GM19025 (cell line): Measurements from ENCODE around the gene FNDC3B.

Source experiments
- ATAC-seq: cut with Tn5 transposase; IDR thresholded peaks from one replicate; pipeline ENCODE4 v1.9.1; 2021; ENCODE audit warnings: mild to moderate bottlenecking, low read depth, moderate library complexity; ENCODE audit not compliant: unreplicated experiment

The FNDC3B gene

DNA sequence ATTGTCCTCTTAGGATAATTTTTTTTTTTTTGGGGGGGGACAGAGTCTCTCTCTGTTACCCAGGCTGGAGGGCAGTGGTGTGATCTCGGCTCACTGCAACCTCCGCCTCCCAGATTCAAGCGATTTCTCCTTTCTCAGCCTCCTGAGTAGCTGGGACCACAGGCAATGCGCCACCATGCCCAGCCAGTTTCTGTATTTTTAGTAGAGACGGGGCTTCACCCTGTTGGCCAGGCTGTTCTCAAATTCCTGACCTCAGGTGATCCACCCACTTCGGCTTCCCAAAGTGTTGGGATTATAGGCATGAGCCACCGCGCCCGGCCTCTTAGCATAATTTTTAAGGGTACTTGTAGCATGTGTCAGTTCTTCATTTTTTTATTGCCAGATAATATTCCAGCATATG, 122.6 kb downstream of the FNDC3B start:
- ATAC-seq = no peak

DNA sequence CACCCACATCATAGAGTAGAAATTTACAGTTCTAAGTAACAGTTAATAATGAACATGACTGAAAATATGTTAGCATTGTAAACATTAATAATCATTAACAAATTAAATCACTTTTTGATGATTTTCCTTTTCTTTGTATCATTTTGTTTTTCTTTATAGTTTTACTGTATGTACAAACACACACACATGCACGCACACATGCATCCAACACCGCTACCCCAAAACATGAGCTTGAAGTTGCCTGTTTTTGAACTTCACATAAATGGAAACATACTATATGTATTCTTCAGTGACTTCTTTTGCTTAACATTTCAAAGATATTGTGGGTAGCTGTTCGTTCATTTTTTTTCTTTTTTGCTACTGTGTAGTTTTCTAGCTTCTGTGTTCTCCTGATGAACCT, 123.9 kb downstream of the FNDC3B start:
- ATAC-seq = no peak

DNA sequence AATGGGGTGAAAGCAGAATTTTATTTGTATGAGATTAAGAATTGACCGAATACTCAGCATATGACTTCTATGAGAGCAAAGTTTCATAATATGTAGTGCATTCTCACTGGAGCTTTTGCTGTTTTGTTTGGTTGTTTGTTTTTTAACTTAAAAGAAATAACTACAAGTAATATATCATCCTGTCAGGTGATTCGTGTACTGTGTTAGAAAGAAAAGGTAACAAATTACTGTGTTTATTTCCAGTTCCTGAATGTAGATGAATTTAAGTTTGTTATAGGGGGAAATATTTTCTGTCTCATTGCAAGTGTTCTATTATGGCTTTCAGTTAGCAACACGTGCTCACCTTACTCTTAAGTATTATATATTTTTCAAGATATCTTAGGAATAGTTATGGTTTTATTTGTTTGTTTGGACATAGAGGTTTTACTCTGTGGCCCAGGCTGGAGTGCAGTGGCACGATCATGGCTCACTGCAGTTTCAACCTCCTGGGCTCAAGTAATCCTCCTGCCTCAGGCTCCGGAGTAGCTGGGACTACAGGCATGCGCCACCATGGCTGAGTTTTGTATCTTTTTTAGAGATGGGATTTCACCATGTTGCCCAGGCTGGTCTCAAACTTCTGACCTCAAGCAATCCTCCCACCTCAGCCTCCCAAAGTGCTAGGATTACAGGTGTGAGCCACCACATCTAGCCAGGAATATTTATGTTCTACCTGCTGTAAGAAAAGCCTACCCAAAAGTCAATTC, 125.4 kb downstream of the FNDC3B start:
- no peak for ATAC-seq

DNA sequence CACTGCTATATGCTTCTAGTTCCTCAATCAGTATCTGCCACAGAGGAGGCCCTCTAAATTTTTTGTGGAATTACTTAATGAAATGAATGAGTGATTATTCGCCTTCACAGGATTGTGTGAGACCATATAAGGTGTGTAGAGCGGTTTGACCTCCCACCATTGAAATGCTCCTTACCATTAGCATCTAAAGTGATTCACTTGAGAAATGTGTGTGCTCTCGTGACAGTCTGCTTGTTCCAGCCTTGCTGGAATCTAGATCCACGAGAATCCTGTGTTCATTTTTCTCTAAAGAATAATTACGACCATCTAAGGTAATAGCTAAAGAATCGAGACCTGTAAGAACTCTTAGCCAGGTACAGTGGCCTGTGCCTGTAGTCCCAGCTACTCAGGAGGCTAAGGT, 126.9 kb downstream of the FNDC3B start:
- no peak for ATAC-seq

DNA sequence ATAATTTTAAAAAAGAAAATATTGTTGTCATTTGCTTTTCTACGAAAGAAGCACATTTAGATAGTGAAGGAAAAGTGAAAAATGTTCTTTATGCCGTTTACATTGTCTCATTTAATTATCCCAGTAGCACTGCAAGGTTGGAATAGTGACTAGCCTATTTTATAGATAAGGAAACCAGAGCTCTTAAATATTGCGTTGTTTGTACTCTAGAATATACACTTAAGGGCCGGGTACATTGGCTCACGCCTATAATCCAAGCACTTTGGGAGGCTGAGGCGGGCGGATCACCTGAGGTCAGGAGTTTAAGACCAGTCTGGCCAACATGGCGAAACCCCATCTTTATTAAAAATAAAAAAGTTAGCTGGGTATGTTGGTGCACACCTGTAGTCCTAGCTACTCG, 127.5 kb downstream of the FNDC3B start:
- no peak for ATAC-seq

DNA sequence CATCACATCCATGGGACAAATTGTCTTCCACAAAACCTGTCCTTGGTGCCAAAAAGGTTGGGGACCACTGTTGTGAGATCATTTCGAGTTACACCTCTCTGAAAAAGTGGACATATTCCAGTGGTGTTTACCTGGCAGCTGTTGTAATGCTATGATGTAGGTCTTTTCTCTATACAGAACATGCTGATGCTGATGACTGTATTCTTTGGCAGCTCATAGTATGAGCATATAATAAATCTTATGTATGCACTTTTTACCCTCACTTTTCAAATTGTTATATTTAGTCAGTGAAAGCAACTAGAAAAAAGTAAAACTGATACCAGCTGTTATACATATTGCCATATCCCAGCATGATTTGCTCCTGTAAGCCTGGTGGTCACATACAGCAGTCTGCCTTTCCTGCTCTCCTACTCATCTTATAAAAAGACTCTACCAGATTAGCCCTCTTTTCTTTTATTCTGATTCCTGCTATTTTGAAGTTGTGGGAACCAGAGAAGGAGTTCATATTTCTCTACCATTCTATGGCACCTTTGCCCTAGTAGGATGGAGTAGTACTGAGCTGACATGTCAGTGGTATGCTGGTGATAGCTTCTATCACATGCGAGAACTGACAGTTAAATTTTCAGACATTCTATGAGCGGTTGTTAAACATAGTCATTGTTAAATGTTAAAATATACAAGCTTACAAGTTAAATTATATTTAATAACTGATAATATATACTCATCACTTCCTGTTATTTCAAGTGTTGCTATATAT, 128.7 kb downstream of the FNDC3B start:
- no peak for ATAC-seq

DNA sequence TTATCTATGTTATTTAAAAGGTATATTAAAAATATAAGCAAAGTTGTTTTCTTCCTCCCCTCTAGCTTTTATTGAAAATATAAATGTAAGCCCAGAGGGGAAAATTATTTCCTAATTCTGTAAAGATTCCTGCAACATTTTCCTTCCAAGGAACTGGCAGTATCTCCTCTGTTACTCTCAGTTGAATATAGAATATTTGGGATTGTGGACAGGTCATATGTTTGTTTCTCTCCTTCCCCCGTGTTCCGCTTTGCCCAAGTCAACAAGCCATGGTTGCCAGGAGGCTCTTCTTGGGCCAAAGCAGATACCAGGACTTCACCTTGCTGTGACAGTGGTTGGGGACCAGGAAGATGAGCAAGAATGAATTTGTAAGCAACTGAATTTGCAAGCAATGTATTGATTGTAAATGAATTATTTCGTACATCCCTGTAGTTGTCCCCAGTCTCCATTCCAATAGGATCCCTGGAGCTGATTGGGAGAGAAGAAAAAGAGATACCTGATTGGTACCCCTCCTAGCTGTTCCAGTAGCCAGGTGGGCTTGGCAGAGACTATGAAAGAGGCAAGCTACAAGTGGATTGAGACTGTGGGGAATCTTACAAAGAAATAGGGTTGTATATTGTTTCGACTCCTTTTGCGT, 130.8 kb downstream of the FNDC3B start:
- ATAC-seq = no peak

DNA sequence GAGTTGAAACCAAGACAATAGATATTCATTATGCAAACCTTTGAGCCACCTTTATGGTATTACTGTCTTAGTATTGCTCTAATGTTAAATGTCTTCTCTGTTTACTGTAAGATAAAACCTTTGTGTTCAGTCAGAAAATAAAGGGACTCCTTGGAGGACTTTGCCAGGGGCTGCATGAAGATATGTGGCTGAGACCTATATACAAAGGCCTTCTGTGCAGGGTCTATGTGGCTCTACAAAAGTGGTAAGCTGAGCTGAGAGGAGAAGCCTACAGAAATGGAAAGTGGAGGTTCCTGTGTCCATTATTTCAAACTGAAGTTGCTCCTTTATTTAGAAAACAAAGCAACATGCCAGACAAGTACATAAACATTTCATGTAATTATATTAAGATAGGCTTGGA, 131.5 kb downstream of the FNDC3B start:
- ATAC-seq = no peak

DNA sequence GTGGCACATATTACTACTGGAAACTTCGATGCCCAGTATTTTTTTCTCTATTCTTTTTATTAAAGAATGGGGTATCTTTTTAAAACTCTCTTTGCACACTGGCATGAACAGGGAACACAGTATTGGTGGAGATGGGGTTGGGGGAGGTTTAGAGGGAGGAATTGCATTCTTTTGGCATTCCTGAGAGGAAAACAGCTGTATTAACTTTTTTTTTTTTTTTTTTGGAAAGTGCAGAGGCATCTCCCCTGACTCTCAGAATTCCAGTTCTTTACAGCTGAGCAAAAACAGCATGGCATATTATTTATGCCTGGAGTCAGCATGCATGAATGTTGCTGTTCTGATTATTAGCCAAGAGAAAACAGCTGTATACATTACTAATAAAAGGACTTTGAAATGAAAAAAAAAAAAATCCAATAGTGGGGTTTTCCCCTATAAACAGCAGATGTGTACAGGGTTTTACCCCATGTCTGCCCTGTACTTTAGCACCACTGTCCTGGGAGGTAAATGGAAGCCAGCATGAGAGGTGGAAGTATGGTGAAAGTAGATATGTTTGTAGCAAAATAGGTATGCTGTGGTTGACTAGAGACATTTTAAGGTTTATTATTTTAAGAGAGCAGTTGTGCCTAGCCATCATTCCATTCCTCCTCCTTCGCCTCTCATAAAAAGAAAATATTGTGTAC, 132.2 kb downstream of the FNDC3B start:
- no peak for ATAC-seq

DNA sequence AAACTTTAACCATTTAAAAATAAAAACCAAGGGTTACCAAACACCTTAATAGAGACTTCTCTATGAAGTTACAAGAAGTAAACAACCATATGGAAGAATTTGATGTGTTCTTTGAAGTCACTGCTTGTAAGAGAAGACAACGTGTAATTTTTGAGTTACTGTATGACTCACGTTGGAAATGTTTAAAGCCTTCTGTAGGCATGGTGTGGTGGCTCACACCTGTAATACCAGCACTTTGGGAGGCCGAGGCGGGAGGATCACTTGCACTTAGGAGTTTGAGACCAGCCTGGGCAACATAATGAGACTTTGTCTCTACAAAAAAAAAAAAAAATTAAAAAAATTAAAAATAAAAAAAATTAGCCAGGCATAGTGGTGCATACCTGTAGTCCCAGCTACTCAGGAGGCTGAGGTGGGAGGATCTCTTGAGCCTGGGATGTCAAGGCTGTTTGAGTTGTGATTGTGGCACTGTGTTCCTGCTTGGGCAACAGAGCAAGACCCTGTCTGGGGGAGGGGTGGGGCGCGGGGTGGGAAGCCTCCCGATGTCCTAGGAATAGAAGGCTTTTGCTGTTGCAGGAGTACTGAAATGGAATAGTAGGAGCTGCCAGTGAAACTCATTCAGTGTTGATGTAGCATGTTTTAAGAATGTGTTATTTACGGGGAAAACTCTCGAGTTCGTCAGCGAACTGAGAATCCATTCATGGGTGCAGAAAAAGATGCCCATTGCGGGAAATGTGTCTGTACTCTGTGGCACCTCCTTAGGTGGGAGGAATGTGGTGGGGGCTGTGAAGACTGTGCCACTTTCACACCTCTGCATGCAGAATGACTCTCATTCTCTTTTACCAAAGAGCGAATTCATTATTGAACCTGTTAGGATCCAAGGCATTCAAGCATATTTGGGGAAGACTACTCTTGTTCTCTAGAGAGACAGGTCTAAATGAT, 134.2 kb downstream of the FNDC3B start:
- no peak for ATAC-seq

DNA sequence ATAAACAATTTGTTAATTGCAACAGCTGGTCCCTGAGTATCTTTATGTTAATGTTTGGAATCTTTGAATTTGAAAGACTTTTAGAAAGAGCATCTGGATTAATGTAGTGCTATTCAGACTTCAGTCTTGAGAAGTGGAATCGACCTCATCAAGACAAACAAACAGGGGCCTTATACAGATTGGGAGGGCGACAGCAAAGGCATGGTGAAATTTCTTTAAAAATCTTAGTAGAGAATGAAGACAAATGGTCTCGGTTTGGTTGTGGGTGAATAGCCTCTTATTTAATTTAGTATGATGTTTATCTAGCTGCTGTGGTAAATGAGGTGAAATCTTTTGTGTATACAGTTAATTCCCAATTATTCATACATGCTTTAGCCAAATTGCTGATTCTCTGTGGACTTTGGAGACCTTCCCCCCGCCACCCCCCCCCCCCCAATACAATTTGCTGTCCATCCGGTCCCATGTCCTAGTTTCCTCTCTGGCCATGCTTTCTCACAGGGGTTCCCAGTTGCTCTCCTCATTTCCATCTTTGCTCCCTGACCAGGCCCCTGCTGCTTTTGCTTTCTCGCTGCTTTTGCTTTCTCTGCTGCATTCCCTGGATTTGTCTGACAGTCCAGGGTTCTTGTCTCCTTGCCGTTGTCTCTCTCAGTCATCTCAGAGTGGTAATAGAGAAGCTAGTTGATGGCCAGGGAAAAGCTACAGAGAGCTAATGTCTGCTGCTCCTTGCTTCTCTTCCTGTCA, 135.3 kb downstream of the FNDC3B start:
- no peak for ATAC-seq

DNA sequence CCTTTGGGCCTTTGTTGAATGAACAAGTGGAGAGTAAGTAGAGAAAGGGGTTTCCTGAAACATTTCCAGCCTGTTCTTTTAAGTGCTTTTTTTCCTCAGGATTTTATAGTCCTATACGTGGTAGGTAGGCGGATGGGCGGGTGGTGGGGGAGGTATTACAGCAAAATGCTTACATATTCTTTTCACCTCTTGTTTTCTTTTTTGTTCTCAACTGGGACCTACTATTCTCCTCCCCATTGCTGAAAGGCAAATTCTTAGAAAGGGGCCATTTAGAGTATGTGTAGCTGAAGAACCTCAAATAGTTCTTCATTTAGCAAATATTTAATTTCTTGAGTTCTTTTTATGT, 135.8 kb downstream of the FNDC3B start:
- ATAC-seq = no peak

DNA sequence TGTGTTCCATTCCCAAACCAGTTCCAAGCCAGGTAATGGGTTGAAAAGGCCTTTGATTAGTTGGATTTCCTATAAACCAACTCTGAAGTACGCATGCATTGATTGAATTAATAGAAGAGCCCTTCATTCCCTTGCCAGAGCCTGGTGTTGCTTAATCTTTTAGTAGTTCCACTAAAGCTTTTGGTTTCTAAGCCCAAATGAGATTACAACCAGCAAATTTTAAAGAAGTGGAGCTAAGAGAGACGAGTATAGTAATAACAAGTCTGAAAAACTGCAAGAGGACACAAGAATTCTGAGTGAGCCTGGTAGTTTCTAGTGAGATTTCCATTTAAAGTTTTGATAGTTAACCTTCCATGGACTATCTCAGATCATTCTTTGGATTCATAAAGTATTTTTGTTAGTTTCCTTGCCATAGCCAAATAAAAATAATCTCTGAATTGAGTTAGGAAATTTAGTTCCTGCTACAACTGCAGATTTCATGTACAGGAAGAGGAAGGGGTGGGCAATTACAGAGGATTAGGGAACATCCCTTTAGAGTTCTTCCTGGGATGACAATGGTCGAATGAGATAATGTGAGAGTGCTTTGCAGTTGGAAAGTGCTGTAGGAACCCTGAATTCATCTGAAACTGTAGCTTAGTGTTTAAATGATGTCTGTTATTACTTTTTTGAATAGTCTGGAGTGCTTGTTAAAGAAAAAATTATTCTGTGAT, 136.8 kb downstream of the FNDC3B start:
- ATAC-seq = no peak

DNA sequence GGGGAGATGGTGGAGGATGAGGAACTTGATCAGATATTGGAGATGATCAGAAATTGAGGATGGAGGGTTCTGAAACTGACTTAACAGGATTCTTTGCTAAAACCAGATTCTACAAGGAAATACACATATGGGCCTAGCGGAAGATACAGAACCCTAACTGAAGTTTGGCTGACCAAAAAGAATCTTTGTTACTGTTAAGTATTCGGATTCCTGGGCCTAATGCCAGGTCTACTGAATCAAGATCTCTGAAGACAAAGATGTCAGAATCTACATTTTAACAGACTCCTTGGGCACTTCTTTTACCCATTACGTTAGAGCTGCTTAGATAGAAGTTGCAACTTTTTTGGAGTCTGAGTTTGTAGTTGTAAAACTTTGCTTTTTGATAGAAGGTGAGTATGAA, 137.7 kb downstream of the FNDC3B start:
- no peak for ATAC-seq

DNA sequence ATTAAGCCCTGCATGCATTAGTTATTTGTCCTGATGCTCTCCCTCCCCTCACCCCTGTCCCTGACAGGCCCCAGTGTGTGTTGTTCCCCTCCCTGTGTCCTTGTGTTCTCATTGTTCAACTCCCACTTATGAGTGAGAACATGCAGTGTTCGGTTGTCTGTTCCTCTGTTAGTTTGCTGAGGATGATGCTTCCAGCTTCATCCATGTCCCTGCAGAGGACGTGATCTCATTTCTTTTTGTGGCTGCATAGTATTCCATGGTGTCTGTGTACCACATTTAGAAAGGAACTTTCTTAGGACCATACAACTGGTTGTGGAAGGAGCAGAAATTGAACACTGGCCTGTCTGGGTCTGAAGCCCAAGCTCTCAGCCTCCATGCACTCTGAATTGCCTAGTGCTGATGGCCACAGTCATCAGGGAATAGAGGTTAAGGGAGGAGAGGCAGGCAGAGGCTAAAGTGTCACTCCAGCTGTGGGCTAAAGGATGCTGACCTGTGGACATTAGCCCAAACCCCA, 138.5 kb downstream of the FNDC3B start:
- ATAC-seq = no peak

DNA sequence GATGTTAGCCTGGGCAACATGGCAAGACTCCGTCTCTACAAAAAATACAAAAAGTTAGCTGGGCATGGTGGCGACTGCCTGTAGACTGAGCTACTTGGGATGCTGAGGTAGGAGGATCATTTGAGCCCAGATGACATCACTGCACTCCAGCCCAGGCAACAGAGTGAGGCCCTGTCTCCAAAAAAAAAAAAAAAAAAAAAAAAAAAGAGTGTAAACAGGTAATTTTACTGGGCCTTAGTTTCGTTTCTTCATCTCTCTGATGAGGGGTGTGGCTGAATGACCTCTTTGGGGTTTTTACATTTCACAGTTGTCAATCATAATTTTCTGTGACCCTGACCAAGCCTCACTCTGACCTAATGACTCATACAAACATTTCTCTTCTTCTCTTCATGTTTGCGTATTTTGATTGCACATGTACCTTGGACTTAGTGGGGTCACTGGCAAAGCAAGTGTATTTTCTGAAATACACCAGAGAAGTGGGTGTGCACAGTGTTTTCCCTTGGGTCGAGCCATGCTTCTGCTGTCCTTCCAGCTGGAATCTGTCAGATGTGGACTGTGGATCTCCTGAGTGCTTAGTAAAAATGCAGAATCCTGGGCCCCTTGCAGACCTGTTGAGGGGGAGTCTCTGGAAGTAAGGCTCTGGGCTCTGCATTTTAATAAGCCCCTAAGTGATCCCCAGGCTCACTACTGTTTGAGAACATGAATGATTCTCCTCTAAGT, 140.5 kb downstream of the FNDC3B start:
- ATAC-seq = no peak

DNA sequence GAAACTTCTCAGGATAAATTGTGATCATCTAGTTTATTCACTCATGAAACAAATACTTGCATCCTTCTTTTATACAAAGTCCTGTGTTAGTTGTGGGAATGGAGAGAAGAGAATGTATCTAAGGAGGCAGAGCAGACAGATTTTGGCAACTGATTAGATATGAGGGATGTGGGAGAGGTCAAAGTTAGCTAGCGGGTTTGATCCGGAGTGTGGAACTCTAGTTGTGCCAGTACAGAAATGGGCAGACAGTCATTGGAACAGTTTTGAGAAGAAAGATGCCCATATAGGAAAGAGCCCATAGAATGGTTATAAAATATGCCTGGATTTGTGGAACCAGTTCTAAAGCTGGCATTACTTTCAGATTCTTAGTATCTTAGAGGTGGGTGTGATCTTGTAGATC, 141.1 kb downstream of the FNDC3B start:
- ATAC-seq = no peak
